HepG2 (cell line): ENCODE results near the gene ICAM3. TPM values are rescaled to one million over a fixed set of nuclear protein-coding genes. Genes with fewer than 3 reads are reported as not detected.

ENCODE experiments used
- ATF1 ChIP-seq: IDR thresholded peaks from 2 replicates; pipeline ENCODE4 v1.6.1; 2016; ENCODE audit warnings: mild to moderate bottlenecking, control low read depth
- BRCA1 ChIP-seq: sonication (generic); formaldehyde crosslinking; IDR thresholded peaks from 2 replicates; pipeline ENCODE4 v1.4.0; 2020; ENCODE audit warnings: missing genetic modification reagents
- ETV6 ChIP-seq: sonication (generic); formaldehyde crosslinking; conservative IDR thresholded peaks from 2 replicates; pipeline ENCODE4 v1.4.0; 2020; ENCODE audit warnings: missing genetic modification reagents
- FOXO1 ChIP-seq: sonication (generic); formaldehyde crosslinking; IDR thresholded peaks from 2 replicates; pipeline ENCODE4 v1.4.0; 2020; ENCODE audit warnings: missing genetic modification reagents
- GABPB1 ChIP-seq: IDR thresholded peaks from 2 replicates; pipeline ENCODE4 v1.6.1; 2016; ENCODE audit warnings: mild to moderate bottlenecking, missing genetic modification reagents, moderate library complexity, missing compliant biosample characterization
- NONO ChIP-seq, 2 experiments: fragments of 450-650 bp in 1 of 2; sonication (generic) in 1 of 2; formaldehyde crosslinking in 1 of 2; IDR thresholded peaks in 1 of 2; conservative IDR thresholded peaks in 1 of 2; 2 replicates each; pipeline versions ENCODE4 v1.6.1 to v1.8.0; 2017 to 2022; ENCODE audit warnings: mild to moderate bottlenecking in 1 of 2, missing genetic modification reagents in 1 of 2, moderate library complexity in 1 of 2
- PPARG ChIP-seq: conservative IDR thresholded peaks from 2 replicates; pipeline ENCODE4 v1.6.1; 2016; ENCODE audit warnings: missing biosample characterization, missing genetic modification reagents
- SRSF9 ChIP-seq: fragments of 200-400 bp; formaldehyde crosslinking; IDR thresholded peaks from 2 replicates; pipeline ENCODE4 v1.6.1; 2018; ENCODE audit warnings: borderline replicate concordance, mild to moderate bottlenecking, low read depth, low read length; ENCODE audit not compliant: insufficient read depth, poor library complexity, severe bottlenecking
- TAF1 ChIP-seq: sonication (generic); formaldehyde crosslinking; IDR thresholded peaks from 2 replicates; pipeline ENCODE4 v1.4.0; 2020; ENCODE audit warnings: missing genetic modification reagents
- ZNF589 ChIP-seq: sonication (generic); formaldehyde crosslinking; conservative IDR thresholded peaks from 2 replicates; pipeline ENCODE4 v1.8.0; 2022; ENCODE audit warnings: mild to moderate bottlenecking, moderate library complexity, missing genetic modification reagents
- ZNF598 ChIP-seq: sonication (generic); formaldehyde crosslinking; IDR thresholded peaks from 2 replicates; pipeline ENCODE4 v1.5.1; 2020; ENCODE audit warnings: mild to moderate bottlenecking, missing genetic modification reagents, borderline replicate concordance
- ZNF782 ChIP-seq: sonication (generic); formaldehyde crosslinking; IDR thresholded peaks from 2 replicates; pipeline ENCODE4 v1.4.0; 2020; ENCODE audit warnings: missing genetic modification reagents, mild to moderate bottlenecking, borderline replicate concordance
- ZNF850 ChIP-seq: sonication (generic); formaldehyde crosslinking; conservative IDR thresholded peaks from 2 replicates; pipeline ENCODE4 v1.9.0; 2021; ENCODE audit warnings: mild to moderate bottlenecking, missing genetic modification reagents
- ZSCAN30 ChIP-seq: sonication (generic); formaldehyde crosslinking; IDR thresholded peaks from 2 replicates; pipeline ENCODE4 v1.5.0; 2020; ENCODE audit warnings: mild to moderate bottlenecking, missing genetic modification reagents
- polyA plus RNA-seq, 8 experiments: library from polyadenylated mRNA; depleted of rRNA in 3 of 8; stranded (reverse) in 7 of 8; unstranded in 1 of 8; fragments of >200 nt; fragmentation: Illumina TruSeq in 4 of 8; extraction: Trizol in 4 of 8; gene quantifications; 2 replicates each; pipeline versions ENCODE4 v1.2.1 to v1.2.3, GENCODE V29; 2011 to 2016; ENCODE audit warnings: low read depth in 4 of 8, missing spikeins in 1 of 8, mixed read lengths in 1 of 8; ENCODE audit not compliant: insufficient read depth in 1 of 8
- total RNA-seq, 5 experiments: library from RNA; depleted of rRNA; stranded (reverse); fragments of >200 nt; fragmentation: Illumina TruSeq; extraction: Trizol; gene quantifications; 2 replicates each; pipeline ENCODE4 v1.2.3, GENCODE V29; 2016; ENCODE audit warnings: low read depth in 1 of 5
- TF ChIP-seq, protein P1 (sequence below): sonication (generic); formaldehyde crosslinking; IDR thresholded peaks from 2 replicates; pipeline ENCODE4 v1.4.0; 2020; ENCODE audit warnings: missing genetic modification reagents, borderline replicate concordance
- TF ChIP-seq, protein P2 (sequence below): sonication (generic); formaldehyde crosslinking; IDR thresholded peaks from 2 replicates; pipeline ENCODE4 v1.4.0; 2020; ENCODE audit warnings: missing genetic modification reagents, mild to moderate bottlenecking, borderline replicate concordance
- TF ChIP-seq, protein P3 (sequence below): sonication (generic); formaldehyde crosslinking; IDR thresholded peaks from 2 replicates; pipeline ENCODE4 v1.4.0; 2020; ENCODE audit warnings: missing genetic modification reagents
- TF ChIP-seq, protein P4 (sequence below): sonication (generic); formaldehyde crosslinking; IDR thresholded peaks from 2 replicates; pipeline ENCODE4 v1.4.0; 2020; ENCODE audit warnings: missing genetic modification reagents

Gene ICAM3
- total and polyA plus RNA-seq, 2 of the 13 experiments (the other 11 are each of a cell fraction or from before 2014, with no cell fraction given), result 14.1 to 21.0 TPM

DNA sequence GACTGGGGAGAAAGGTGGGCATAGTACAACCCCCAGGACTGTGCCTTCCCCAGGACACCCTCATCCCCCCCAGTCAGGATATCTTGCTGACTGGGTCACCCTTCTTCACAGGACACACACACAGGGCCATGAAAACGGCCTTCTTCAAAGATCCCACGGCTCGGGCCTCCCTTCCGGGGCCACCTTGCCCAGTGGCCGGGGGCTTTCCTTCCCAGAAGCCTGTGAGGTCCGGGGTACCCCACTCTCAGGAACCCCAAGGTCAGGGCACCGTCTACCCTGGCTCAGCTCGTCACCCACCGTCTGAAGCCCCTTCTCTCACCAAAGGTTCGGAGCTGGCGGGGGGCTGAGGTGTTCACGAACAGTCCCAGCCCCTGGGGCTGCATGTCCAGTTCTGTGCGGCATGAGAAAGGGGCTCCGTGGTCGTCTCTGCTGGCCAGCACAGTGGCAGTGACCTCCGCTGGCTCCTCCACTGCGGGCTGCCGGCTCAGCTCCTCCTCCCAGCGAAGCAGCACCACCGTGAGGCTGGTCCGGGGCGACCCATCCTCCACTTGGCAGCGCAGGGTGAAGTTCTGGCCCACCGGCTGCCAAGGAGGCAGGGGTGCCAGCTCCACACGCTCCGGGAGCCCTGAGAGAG is 4.0 kb downstream of the ICAM3 start (continued):
- TF ChIP-seq GABPB1 (CRISPR knock-in tag) (peak; percentile 46; the same call in 1 of the 2 replicates), ETV6 (CRISPR knock-in tag) (no peak), ZNF589 (CRISPR knock-in tag) (no peak), FOXO1 (CRISPR knock-in tag) (peak; percentile 53; the same call in 1 of the 2 replicates), PPARG (0 out of 2 replicates have a peak, but pooled peaks have one; percentile 21), ZNF598 (0 out of 2 replicates have a peak, but pooled peaks have one; percentile 53), ZNF850 (CRISPR knock-in tag) (no peak), BRCA1 (no peak), ATF1 (CRISPR knock-in tag) (no peak), NONO (IDR thresholded peaks at IDR 0.05) (no peak), NONO (CRISPR knock-in tag; conservative IDR thresholded peaks at IDR 0.05) (peak; percentile 36; the same call in 1 of the 2 replicates), ZNF782 (no peak), ZSCAN30 (CRISPR knock-in tag) (no peak), TAF1 (CRISPR knock-in tag) (no peak), SRSF9 (no peak)
- TF ChIP-seq, protein P1, sequence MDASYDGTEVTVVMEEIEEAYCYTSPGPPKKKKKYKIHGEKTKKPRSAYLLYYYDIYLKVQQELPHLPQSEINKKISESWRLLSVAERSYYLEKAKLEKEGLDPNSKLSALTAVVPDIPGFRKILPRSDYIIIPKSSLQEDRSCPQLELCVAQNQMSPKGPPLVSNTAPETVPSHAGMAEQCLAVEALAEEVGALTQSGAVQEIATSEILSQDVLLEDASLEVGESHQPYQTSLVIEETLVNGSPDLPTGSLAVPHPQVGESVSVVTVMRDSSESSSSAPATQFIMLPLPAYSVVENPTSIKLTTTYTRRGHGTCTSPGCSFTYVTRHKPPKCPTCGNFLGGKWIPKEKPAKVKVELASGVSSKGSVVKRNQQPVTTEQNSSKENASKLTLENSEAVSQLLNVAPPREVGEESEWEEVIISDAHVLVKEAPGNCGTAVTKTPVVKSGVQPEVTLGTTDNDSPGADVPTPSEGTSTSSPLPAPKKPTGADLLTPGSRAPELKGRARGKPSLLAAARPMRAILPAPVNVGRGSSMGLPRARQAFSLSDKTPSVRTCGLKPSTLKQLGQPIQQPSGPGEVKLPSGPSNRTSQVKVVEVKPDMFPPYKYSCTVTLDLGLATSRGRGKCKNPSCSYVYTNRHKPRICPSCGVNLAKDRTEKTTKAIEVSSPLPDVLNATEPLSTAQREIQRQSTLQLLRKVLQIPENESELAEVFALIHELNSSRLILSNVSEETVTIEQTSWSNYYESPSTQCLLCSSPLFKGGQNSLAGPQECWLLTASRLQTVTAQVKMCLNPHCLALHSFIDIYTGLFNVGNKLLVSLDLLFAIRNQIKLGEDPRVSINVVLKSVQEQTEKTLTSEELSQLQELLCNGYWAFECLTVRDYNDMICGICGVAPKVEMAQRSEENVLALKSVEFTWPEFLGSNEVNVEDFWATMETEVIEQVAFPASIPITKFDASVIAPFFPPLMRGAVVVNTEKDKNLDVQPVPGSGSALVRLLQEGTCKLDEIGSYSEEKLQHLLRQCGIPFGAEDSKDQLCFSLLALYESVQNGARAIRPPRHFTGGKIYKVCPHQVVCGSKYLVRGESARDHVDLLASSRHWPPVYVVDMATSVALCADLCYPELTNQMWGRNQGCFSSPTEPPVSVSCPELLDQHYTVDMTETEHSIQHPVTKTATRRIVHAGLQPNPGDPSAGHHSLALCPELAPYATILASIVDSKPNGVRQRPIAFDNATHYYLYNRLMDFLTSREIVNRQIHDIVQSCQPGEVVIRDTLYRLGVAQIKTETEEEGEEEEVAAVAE (CRISPR knock-in tag), result no peak
- TF ChIP-seq, protein P2, sequence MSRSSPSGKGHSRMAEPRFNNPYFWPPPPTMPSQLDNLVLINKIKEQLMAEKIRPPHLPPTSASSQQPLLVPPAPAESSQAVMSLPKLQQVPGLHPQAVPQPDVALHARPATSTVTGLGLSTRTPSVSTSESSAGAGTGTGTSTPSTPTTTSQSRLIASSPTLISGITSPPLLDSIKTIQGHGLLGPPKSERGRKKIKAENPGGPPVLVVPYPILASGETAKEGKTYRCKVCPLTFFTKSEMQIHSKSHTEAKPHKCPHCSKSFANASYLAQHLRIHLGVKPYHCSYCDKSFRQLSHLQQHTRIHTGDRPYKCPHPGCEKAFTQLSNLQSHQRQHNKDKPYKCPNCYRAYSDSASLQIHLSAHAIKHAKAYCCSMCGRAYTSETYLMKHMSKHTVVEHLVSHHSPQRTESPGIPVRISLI (CRISPR knock-in tag), result peak; percentile 10; the same call in 1 of the 2 replicates
- TF ChIP-seq, protein P3, sequence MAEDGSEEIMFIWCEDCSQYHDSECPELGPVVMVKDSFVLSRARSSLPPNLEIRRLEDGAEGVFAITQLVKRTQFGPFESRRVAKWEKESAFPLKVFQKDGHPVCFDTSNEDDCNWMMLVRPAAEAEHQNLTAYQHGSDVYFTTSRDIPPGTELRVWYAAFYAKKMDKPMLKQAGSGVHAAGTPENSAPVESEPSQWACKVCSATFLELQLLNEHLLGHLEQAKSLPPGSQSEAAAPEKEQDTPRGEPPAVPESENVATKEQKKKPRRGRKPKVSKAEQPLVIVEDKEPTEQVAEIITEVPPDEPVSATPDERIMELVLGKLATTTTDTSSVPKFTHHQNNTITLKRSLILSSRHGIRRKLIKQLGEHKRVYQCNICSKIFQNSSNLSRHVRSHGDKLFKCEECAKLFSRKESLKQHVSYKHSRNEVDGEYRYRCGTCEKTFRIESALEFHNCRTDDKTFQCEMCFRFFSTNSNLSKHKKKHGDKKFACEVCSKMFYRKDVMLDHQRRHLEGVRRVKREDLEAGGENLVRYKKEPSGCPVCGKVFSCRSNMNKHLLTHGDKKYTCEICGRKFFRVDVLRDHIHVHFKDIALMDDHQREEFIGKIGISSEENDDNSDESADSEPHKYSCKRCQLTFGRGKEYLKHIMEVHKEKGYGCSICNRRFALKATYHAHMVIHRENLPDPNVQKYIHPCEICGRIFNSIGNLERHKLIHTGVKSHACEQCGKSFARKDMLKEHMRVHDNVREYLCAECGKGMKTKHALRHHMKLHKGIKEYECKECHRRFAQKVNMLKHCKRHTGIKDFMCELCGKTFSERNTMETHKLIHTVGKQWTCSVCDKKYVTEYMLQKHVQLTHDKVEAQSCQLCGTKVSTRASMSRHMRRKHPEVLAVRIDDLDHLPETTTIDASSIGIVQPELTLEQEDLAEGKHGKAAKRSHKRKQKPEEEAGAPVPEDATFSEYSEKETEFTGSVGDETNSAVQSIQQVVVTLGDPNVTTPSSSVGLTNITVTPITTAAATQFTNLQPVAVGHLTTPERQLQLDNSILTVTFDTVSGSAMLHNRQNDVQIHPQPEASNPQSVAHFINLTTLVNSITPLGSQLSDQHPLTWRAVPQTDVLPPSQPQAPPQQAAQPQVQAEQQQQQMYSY (CRISPR knock-in tag), result no peak
- TF ChIP-seq, protein P4, sequence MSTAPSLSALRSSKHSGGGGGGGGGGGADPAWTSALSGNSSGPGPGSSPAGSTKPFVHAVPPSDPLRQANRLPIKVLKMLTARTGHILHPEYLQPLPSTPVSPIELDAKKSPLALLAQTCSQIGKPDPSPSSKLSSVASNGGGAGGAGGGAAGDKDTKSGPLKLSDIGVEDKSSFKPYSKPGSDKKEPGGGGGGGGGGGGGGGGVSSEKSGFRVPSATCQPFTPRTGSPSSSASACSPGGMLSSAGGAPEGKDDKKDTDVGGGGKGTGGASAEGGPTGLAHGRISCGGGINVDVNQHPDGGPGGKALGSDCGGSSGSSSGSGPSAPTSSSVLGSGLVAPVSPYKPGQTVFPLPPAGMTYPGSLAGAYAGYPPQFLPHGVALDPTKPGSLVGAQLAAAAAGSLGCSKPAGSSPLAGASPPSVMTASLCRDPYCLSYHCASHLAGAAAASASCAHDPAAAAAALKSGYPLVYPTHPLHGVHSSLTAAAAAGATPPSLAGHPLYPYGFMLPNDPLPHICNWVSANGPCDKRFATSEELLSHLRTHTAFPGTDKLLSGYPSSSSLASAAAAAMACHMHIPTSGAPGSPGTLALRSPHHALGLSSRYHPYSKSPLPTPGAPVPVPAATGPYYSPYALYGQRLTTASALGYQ (CRISPR knock-in tag), result no peak
